Epithelial cell of esophagus (primary cell): Measurements from ENCODE around the gene EMC8.

Experiments used
- DNase-seq: peaks from one replicate; pipeline ENCODE4 v3.0.0; 2010; ENCODE audit warnings: low read depth
- H3K4me3 ChIP-seq: 2 replicates; pipeline ENCODE4 v1.5.1; 2011; ENCODE audit warnings: mild to moderate bottlenecking, low read length, control low read depth
- TF ChIP-seq, protein P1 (sequence below): IDR thresholded peaks from 2 replicates; pipeline ENCODE4 v1.5.1; 2011; ENCODE audit warnings: low read depth, mild to moderate bottlenecking, low read length, control low read depth, inconsistent platforms; ENCODE audit not compliant: insufficient read depth; ENCODE audit errors: missing control alignments

EMC8 gene

DNA sequence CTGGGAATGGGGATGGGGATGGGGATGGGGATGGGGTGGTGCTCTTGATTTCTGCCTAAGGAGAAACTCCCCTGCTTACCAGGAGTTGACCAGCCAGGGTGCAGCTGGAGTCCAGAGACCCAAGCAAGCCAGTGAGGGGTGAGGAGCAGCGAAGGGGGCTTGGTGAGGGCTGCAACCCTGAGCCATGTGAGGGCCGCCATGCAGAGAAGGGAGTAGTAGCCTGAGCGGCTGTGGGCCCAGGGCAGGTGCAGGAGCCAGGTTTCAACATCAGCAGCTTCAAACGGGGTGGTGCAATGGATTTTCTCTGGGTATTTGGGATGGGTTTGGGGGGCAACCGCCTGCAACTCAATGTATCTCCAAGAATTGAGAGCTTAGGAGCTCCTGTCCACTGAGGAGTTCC, 35.4 kb upstream of the EMC8 start:
- no peak overlapping the region for H3K4me3 ChIP-seq
- DNase-seq = no peak
- TF ChIP-seq, protein P1, sequence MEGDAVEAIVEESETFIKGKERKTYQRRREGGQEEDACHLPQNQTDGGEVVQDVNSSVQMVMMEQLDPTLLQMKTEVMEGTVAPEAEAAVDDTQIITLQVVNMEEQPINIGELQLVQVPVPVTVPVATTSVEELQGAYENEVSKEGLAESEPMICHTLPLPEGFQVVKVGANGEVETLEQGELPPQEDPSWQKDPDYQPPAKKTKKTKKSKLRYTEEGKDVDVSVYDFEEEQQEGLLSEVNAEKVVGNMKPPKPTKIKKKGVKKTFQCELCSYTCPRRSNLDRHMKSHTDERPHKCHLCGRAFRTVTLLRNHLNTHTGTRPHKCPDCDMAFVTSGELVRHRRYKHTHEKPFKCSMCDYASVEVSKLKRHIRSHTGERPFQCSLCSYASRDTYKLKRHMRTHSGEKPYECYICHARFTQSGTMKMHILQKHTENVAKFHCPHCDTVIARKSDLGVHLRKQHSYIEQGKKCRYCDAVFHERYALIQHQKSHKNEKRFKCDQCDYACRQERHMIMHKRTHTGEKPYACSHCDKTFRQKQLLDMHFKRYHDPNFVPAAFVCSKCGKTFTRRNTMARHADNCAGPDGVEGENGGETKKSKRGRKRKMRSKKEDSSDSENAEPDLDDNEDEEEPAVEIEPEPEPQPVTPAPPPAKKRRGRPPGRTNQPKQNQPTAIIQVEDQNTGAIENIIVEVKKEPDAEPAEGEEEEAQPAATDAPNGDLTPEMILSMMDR = no peak

DNA sequence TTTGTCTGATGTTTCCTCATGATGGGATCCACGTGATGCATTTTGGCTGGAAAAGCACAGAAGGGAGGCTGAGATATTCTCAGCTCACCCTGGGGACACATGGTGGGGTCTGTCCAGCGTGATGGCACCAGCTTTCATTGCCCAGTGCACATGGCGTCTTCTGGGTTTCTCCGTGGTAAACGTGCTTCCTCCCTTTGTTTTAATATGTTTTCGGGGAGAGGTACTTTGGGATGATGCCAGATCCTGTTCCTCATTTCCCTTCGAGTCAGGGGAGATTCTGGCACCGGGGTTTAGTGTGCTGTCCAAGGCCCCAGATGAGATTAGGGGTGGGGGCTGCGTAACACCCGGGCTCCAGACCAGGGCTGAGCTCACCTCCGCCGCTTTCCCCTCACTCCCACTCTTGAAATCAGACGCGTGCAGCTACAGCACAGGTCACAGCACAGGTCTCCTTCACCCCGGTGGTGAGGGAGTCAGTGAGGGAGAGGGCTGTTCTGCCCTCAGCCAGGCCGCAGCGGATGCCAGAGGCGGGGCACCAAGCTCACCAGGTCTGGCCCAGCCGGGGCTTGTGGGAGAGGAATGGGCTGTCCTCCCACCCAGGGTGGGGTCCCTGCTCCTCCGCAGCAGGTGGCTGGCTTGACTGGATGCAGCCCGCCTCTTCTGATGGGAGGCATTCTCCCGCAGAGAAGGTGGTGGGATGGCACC, 34.0 kb upstream of the EMC8 start:
- TF ChIP-seq, protein P1 = no peak
- DNase-seq = no peak
- no peak overlapping the region for H3K4me3 ChIP-seq

DNA sequence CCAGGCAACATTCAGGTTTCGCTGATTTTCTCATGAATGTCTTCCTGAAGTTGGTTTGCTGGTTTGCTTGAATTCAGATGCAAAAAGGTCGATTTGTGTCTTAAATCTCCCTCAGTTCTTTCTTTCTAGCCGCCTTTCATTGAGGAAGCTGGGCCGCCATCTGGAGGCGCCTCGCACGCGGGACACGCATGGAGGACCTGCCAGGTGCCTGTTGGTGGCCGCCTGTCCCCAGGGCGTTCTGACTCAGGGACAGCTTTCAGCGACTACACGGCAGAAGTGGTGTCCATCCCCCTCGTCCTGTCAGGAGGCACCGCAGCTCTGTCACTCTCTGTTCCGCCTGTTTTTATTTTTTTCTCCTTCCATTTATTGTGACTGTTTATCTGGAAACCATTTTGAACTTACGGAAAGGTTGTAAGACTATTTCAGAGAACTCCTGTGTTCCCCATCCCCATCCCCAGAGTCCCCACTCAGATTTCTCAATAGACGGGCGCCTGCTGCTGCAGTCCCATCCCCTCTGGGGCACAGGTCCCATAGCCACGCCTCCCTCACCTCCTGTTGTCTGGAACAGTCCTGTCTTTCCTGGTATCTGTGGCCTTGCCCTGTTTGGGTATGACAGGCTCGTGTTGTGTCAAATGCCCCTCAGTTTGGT, 33.4 kb upstream of the EMC8 start:
- TF ChIP-seq, protein P1 = no peak
- H3K4me3 ChIP-seq = no peak overlapping the region
- DNase-seq = no peak

DNA sequence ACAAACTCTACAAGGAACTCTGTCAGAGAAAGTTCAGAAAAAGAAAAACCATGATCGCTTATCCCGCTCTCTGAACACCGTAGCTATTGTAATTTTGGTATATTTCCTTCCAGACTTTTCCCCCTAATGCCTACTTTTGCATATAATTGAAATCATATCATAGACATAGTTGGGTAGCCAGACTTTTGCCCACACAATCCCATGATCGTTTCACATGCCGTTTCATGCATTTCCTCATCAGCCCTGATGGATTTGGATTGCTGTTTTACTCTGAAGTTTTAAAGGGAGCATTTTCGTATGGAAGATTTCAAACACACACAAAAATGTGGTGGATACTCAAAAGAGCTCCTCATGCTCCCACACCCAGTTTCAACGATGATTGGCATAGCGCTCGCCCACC, 31.5 kb upstream of the EMC8 start:
- TF ChIP-seq, protein P1 = no peak
- DNase-seq = no peak

DNA sequence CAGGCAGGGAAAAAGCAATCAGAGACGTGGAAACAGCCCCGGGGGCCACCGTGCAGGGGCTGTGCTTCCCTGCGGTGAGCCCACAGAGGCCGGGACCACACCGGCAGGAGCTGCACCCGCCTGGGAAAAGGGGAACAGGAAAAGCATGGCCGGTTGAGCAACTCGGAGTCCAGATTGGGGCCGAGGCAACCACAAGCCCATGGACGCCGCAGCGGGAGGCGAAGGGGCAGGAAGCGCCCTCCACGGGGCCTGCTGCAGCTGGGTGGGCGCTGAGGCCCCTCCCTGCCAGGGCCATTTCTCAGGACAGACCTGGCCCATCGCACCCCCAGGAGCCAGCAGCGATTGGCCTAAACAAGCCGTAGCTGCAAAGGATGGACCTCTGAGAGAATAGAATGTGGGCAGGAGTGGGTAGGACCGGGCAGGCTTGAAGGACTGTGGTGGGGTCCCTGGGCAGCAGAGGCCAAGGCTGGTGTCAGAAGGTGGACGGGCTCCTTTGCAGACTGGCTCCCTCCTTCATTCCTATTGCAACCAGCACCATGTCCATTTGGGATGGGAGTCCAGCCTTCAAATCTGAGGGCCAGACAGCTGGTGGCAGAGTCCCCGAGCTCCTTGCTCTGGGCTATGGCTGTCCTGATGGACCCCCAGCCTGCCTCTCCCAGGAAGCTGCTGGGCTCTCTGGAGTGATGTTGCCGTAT, 30.6 kb upstream of the EMC8 start:
- TF ChIP-seq, protein P1 = no peak
- H3K4me3 ChIP-seq = no peak overlapping the region
- no peak for DNase-seq

More for the DNA sequence above, 31.5 kb upstream of the EMC8 start:
- H3K4me3 ChIP-seq = no peak overlapping the region

DNA sequence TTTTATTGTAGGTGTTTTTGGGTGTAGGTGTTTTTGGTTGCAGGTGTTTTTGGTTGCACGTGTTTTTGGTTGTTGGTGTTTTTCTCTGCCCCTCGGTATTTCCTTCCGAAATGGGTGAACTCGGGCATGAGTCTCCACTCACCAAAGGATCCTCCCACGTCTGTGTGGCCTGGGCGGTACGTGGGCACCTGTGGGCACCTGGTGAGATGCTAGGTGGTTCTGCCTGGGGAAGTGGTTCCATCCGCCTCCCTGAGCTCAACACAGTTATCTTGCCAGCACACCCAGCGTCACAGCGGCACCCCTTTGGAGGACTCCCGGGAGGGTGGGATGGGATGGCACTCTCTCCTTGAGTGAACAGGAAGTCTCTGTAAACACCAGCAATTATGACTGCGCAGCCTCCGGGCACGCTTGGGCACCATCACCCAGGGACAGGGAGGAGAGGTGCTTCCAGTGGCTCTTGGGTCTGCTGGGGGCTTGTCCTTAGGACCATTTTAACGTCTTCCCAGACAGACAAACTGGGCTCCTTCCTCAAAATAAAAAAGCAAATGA, 29.9 kb upstream of the EMC8 start:
- TF ChIP-seq, protein P1 = no peak
- no peak overlapping the region for H3K4me3 ChIP-seq
- DNase-seq = no peak
